Heart left ventricle (tissue), 16 donors: ENCODE results near the gene CFAP100. TPM values are rescaled to one million over a fixed set of nuclear protein-coding genes. Genes with fewer than 3 reads are reported as not detected.

Experiments
- ATAC-seq, 4 donors: fragments of 200-7000 bp; cut with Tn5 transposase; one replicate each; pipeline ENCODE4 v1.9.1; 2020 to 2022; ENCODE audit warnings: moderate library complexity in 4 of 4, mild to moderate bottlenecking in 3 of 4, moderate number of reproducible peaks in 1 of 4
- DNase-seq, 5 donors: peaks; one replicate each; pipeline ENCODE4 v3.0.0-alpha.2; 2020
- H3K27ac ChIP-seq, 12 donors: fragments of 200-600 bp; sonication (generic) in 4 of 12; one replicate each; pipeline versions ENCODE4 v1.5.0 to v1.8.0; 2016 to 2022; ENCODE audit warnings: mild to moderate bottlenecking in 2 of 12
- H3K27me3 ChIP-seq, 9 donors: fragments of 200-600 bp; sonication (generic) in 2 of 9; one replicate each; pipeline versions ENCODE4 v1.5.1 to v1.8.0; 2016 to 2022; ENCODE audit warnings: mild to moderate bottlenecking in 3 of 9
- H3K36me3 ChIP-seq, 9 donors: fragments of 200-600 bp; sonication (generic) in 2 of 9; one replicate each; pipeline versions ENCODE4 v1.5.0 to v1.8.0; 2018 to 2022; ENCODE audit warnings: mild to moderate bottlenecking in 2 of 9
- H3K4me1 ChIP-seq, 12 donors: fragments of 200-600 bp; sonication (generic) in 4 of 12; one replicate each; pipeline versions ENCODE4 v1.5.0 to v1.8.0; 2016 to 2022; ENCODE audit warnings: mild to moderate bottlenecking in 3 of 12
- H3K4me3 ChIP-seq, 12 donors: fragments of 200-600 bp; sonication (generic) in 4 of 12; one replicate each; pipeline versions ENCODE4 v1.5.0 to v1.8.0; 2017 to 2022; ENCODE audit warnings: mild to moderate bottlenecking in 9 of 12, moderate library complexity in 4 of 12
- H3K9me3 ChIP-seq, 12 donors: fragments of 200-600 bp; sonication (generic) in 4 of 12; one replicate each; pipeline versions ENCODE4 v1.5.0 to v1.8.0; 2016 to 2022; ENCODE audit warnings: mild to moderate bottlenecking in 1 of 12
- POLR2A ChIP-seq, 2 donors: fragments of 450-650 bp; IDR thresholded peaks; one replicate each; pipeline ENCODE4 v1.6.1; 2017; ENCODE audit warnings: antibody characterized with exemption in 2 of 2, mild to moderate bottlenecking in 2 of 2, moderate library complexity in 2 of 2
- WGBS, 4 donors: extraction: QIAGEN DNeasy Blood & Tissue Kit in 2 of 4; methylation state at CpG; one replicate each; pipeline versions ENCODE4 v1.1.5 to v1.1.7; 2013 to 2018; 5-methylcytosine and 5-hydroxymethylcytosine counted together
- intact Hi-C, 10 donors: fragments of 100-400 bp; cut with DNase I; formaldehyde crosslinking; loops; one replicate each; pipeline versions ENCODE4 v1.11.1 to v1.14.2; 2022
- polyA plus RNA-seq, 2 donors: library from polyadenylated mRNA; stranded (reverse); fragments of 200-250 nt; gene quantifications; one replicate each; pipeline ENCODE4 v1.2.3, GENCODE V29; 2013
- total RNA-seq, 9 donors: library from RNA; depleted of rRNA in 2 of 9; stranded (reverse); fragments of >200 nt in 2 of 9; fragmentation: NEBNext Ultra II Directional in 3 of 9; extraction: Animal tissue kit (Norgen Biotek cat#: 25700) in 3 of 9; gene quantifications; one replicate each; pipeline versions ENCODE4 v1.1.0 to v1.2.4, GENCODE V29; 2016 to 2023
- TF ChIP-seq, protein P1 (sequence below), 12 donors: fragments of 200-600 bp; sonication (generic) in 4 of 12; IDR thresholded peaks; one replicate each; pipeline versions ENCODE4 v1.5.0 to v1.8.0; 2018 to 2022; ENCODE audit warnings: antibody characterized with exemption in 12 of 12, mild to moderate bottlenecking in 5 of 12
- donor health status: ischemic (EF 13 %, LVEDD 7.1; RV severe dilation, severe dysfunction).
- donor health status: healthy with polysubstance abuse.
- donor health status: DM: no; HTN: yes; CAD: no.
- donor health status: DM: no; HTN: no; CAD: no.
- donor health status: ischemic (EF 25% LVEDD 6.9; RV normal size, moderate dysfunction).
- donor health status: ischemic (EF 25% LVEDD 5.7; RV mildly dilated, moderate dysfunction).
- donor health status: healthy.
- donor health status: DM: yes; HTN: yes; CAD: no.
- donor health status: ischemic (EF 35%, LVEDD 5.7; RV mildly dilated, moderate dysfunction).
- donor health status: nonischemic (EF 11% LVEDD 7.7; RV severe dilation, severe dysfunction).
- donor health status: DM: yes; HTN: yes; CAD: no.
- donor health status: PGD.
- donor health status: ischemic (EF 29% LVEDD 5.4; RV normal size, mild dysfunction).
- donor health status: nonischemic (EF 23%, LVEDD 6.1; RV moderate dilation, normal function).

The CFAP100 gene
- total and polyA plus RNA-seq, 11 donors = not detected

- H3K36me3 ChIP-seq = peaks cover 0 to 57% (median 37%) of the 10 kb centered on the region in 9 donors
- H3K27ac ChIP-seq = no peak overlapping the region
- peaks cover 0 to 21% (median 3%) of the 10 kb centered on the region in 12 donors for H3K4me1 ChIP-seq
- H3K9me3 ChIP-seq = no peaks in the 10 kb centered on the region
- intact Hi-C loops = no loop called here
- ATAC-seq (peak in 3 of 4 donors; percentile 34 to 68 (median 52)), DNase-seq (peak in 4 of 5 donors; percentile 49 to 60 (median 58))
- no peaks in the 10 kb centered on the region for H3K27me3 ChIP-seq
- no peak overlapping the region for H3K4me3 ChIP-seq
- WGBS, 4 donors = 65 to 75% (median 71%) methylated on average over 13 of the region's 13 CpGs
- no peak for TF ChIP-seq POLR2A (IDR thresholded peaks at IDR 0.05)
- TF ChIP-seq, protein P1, sequence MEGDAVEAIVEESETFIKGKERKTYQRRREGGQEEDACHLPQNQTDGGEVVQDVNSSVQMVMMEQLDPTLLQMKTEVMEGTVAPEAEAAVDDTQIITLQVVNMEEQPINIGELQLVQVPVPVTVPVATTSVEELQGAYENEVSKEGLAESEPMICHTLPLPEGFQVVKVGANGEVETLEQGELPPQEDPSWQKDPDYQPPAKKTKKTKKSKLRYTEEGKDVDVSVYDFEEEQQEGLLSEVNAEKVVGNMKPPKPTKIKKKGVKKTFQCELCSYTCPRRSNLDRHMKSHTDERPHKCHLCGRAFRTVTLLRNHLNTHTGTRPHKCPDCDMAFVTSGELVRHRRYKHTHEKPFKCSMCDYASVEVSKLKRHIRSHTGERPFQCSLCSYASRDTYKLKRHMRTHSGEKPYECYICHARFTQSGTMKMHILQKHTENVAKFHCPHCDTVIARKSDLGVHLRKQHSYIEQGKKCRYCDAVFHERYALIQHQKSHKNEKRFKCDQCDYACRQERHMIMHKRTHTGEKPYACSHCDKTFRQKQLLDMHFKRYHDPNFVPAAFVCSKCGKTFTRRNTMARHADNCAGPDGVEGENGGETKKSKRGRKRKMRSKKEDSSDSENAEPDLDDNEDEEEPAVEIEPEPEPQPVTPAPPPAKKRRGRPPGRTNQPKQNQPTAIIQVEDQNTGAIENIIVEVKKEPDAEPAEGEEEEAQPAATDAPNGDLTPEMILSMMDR (IDR thresholded peaks at IDR 0.05) = peak in 1 of 12 donors; percentile 2
Observed at GRCh38 chr3:126442094-126442855, 47.6 kb downstream of the CFAP100 start.

GRCh38 chr3:126442856-126443242 is 48.1 kb downstream of the CFAP100 start:
- WGBS, 4 donors = 86 to 92% (median 89%) methylated on average over 3 of the region's 3 CpGs
- TF ChIP-seq, protein P1 (IDR thresholded peaks at IDR 0.05) = no peak
- TF ChIP-seq POLR2A (IDR thresholded peaks at IDR 0.05) = no peak
- intact Hi-C loops = no loop called here
- H3K9me3 ChIP-seq = no peaks in the 10 kb centered on the region
- peaks cover 0 to 54% (median 34%) of the 10 kb centered on the region in 9 donors for H3K36me3 ChIP-seq
- ATAC-seq (no peak), DNase-seq (no peak)
- peaks cover 0 to 21% (median 3%) of the 10 kb centered on the region in 12 donors for H3K4me1 ChIP-seq
- no peak overlapping the region for H3K27ac ChIP-seq
- no peak overlapping the region for H3K4me3 ChIP-seq
- H3K27me3 ChIP-seq = no peaks in the 10 kb centered on the region

DNA sequence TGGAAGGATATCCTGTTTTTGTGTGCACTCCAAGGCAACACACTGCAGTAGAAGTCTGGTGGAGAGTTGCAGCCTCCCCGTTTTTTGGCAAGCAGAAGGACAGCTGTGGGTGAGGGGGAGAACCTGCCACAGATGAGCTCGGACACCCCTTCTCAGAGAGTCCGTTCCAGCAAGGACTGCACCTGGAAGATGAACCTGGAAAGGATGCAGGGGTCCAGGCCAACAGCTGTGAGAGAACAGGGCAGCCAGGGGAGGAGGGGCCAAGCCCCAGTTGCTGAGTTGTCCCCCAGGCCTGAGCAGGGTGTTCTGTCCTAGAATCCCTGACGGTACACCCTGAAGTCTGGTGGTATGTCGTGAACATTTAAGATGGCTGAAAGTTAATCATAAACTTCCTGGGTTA is 50.8 kb downstream of the CFAP100 start:
- ATAC-seq = peak in 2 of 4 donors; percentile 14 to 45
- Histone ChIP-seq H3K4me1 (peaks cover 0 to 21% (median 3%) of the 10 kb centered on the region in 12 donors), H3K27me3 (no peaks in the 10 kb centered on the region), H3K4me3 (no peak overlapping the region), H3K9me3 (no peaks in the 10 kb centered on the region), H3K27ac (no peak overlapping the region), H3K36me3 (peaks cover 0 to 52% (median 37%) of the 10 kb centered on the region in 9 donors)
- no peak for DNase-seq
- intact Hi-C loops = no loop called here
- TF ChIP-seq POLR2A (IDR thresholded peaks at IDR 0.05) = no peak
- TF ChIP-seq, protein P1 (IDR thresholded peaks at IDR 0.05) = no peak
- 50 to 59% (median 57%) methylated on average over 5 of the region's 5 CpGs for WGBS, 4 donors

DNA sequence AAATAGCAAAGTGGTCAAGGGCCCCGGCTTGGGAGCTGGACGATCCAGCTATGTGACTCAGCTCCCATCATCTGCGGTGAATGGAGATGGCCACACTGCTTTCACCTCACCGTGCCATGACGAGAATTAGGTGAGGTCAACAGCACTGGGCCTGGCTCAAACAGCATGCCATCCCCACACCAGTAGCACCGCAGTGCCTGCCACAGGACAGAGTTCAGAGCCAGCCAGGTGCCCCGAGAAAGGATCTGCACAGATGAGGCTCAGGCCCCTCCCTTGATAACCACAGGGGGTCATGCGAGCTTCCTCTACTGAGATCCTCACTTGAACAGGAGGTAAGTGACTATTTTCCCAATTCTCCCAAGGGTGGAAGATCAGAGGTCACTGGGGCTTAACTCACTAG is 51.6 kb downstream of the CFAP100 start:
- DNase-seq (no peak), ATAC-seq (no peak)
- H3K27me3 ChIP-seq = no peaks in the 10 kb centered on the region
- H3K36me3 ChIP-seq = peaks cover 0 to 52% (median 42%) of the 10 kb centered on the region in 9 donors
- H3K27ac ChIP-seq = no peak overlapping the region
- peaks cover 0 to 21% (median 3%) of the 10 kb centered on the region in 12 donors for H3K4me1 ChIP-seq
- 92 to 97% (median 95%) methylated on average over 7 to 8 of the region's 8 CpGs for WGBS, 4 donors
- no peaks in the 10 kb centered on the region for H3K9me3 ChIP-seq
- no peak overlapping the region for H3K4me3 ChIP-seq
- TF ChIP-seq POLR2A (IDR thresholded peaks at IDR 0.05) = no peak
- TF ChIP-seq, protein P1 (IDR thresholded peaks at IDR 0.05) = no peak
- intact Hi-C loops = no loop called here
